ENCODE data around the gene EFCAB6.

DNA sequence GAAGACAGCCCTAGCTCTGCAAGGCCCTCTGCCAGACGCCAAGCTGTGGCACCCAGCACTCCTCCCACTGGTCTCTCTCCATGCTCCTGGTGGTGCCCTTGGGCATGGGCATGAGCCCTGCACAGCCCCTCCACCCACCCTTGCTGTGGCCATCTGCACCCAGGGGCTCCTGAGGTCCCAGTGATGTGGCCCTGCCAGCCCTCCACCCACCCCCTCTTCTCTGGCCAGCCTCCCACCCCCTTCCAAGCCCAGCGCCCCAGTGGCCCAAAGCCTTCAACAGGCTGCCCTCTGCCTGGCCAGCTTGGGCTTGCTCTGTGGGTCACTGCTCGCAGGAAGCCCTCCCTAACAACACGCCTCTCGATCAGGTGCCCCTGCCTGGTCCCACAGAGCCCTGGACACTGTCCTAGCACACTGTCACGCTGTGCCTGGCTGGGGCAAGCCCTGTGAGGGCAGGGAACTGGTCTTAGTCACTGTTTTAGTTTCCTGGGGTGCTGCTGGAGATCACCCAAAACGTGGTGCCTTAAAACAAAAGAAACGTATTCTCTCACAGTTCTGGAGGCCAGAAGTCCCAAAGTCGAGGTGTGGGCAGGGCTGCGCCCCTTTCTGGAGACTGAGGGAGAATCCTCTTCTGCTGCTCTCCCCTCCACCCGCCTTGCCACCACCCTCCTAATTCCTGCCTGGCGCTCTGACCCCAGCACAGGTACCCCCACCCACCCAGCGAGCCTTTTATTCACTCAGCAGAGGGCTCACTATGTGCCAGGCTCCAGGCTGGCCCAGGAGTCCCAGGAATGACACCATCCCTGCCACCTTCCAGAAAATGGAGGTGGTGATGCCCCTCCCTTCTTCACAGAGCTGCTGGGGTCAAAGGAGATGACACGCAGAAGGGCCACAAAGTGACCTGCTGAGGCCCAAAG is 35.5 kb upstream of the EFCAB6 start:
- TF ChIP-seq POLR2A (IDR thresholded peaks at IDR 0.05; ENCODE audit: low read depth, low read length) (no peak), POLR2AphosphoS5 (IDR thresholded peaks at IDR 0.05; ENCODE audit: low read depth, low read length) (no peak)
